Measurements from ENCODE around the gene EXOSC10.

The EXOSC10 gene

DNA sequence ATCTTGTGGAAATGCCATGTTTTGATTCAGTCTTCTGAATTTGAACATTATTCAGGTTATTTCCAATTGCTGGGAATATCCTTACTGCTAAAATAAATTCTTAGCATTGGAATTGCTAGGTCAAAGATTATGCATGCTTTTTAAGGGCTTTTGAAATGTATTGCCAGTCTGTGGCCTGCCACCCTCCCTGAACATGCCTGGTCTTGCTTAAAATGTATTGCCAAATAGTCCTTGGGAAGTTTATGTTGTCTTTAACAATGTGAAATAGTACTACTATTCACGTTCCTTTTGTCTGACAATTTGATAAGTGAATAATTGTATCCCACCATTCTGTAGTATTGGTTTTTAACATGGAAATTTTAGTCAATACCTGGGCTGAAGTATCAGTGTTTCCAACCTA lies 73.6 kb downstream of the EXOSC10 start:
- no peak for TF ChIP-seq CEBPB (IDR thresholded peaks at IDR 0.05)

GRCh38 chr1:11025618-11026017 lies 74.1 kb downstream of the EXOSC10 start:
- no peak for TF ChIP-seq EP300 (IDR thresholded peaks at IDR 0.05; ENCODE audit: borderline replicate concordance)
- TF ChIP-seq, protein P1, sequence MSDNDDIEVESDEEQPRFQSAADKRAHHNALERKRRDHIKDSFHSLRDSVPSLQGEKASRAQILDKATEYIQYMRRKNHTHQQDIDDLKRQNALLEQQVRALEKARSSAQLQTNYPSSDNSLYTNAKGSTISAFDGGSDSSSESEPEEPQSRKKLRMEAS (IDR thresholded peaks at IDR 0.05) = no peak
- TF ChIP-seq YY1 (IDR thresholded peaks at IDR 0.05; ENCODE audit: low read depth) = no peak
- TF ChIP-seq TAF1 (IDR thresholded peaks at IDR 0.05; ENCODE audit: low read depth) = no peak

GRCh38 chr1:11024874-11025203 lies 74.8 kb downstream of the EXOSC10 start:
- TF ChIP-seq REST (IDR thresholded peaks at IDR 0.05; ENCODE audit: low read depth) (no peak), TAF1 (IDR thresholded peaks at IDR 0.05; ENCODE audit: low read depth) (no peak), CEBPB (IDR thresholded peaks at IDR 0.05) (no peak), EGR1 (IDR thresholded peaks at IDR 0.05) (no peak), FOXM1 (IDR thresholded peaks at IDR 0.05; ENCODE audit: borderline replicate concordance, low read depth) (no peak), NFIC (IDR thresholded peaks at IDR 0.05) (no peak), YY1 (IDR thresholded peaks at IDR 0.05; ENCODE audit: low read depth) (no peak), CREB1 (IDR thresholded peaks at IDR 0.05; ENCODE audit: low read depth) (no peak), TCF12 (IDR thresholded peaks at IDR 0.05; ENCODE audit: low read depth) (no peak), ZBTB7A (IDR thresholded peaks at IDR 0.05; ENCODE audit: low read depth) (no peak), EP300 (IDR thresholded peaks at IDR 0.05; ENCODE audit: borderline replicate concordance) (no peak), RAD21 (IDR thresholded peaks at IDR 0.05; ENCODE audit: low read depth) (no peak), TEAD4 (IDR thresholded peaks at IDR 0.05) (no peak)
- TF ChIP-seq, protein P2, sequence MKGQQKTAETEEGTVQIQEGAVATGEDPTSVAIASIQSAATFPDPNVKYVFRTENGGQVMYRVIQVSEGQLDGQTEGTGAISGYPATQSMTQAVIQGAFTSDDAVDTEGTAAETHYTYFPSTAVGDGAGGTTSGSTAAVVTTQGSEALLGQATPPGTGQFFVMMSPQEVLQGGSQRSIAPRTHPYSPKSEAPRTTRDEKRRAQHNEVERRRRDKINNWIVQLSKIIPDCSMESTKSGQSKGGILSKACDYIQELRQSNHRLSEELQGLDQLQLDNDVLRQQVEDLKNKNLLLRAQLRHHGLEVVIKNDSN (IDR thresholded peaks at IDR 0.05) = no peak
- TF ChIP-seq, protein P1 (IDR thresholded peaks at IDR 0.05) = no peak

DNA sequence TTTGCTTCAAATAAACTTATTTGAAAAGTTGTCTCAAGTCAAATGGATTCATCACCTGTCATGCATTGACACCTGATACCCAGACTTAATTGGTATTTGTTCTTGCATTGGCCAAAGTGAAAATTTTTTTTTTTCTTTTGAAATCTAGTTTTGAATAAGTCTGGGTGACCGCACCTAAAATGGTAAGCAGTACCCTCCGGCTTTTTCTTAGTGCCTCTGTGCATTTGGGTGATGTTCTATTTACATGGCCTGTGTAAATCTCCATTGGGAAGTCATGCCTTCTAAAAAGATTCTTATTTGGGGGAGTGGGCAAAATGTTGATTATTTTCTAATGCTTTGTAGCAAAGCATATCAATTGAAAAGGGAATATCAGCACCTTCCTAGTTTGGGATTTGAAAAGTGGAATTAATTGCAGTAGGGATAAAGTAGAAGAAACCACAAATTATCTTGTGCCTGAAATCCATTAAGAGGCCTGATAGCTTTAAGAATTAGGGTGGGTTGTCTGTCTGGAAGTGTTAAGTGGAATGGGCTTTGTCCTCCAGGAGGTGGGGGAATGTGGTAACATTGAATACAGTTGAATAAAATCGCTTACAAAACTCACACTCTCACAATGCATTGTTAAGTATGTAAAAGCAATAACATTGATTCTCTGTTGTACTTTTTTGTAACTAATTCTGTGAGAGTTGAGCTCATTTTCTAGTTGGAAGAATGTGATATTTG lies 75.4 kb downstream of the EXOSC10 start:
- TF ChIP-seq YY1 (IDR thresholded peaks at IDR 0.05; ENCODE audit: low read depth) (no peak), REST (IDR thresholded peaks at IDR 0.05; ENCODE audit: low read depth) (no peak), ZBTB7A (IDR thresholded peaks at IDR 0.05; ENCODE audit: low read depth) (no peak), TCF12 (IDR thresholded peaks at IDR 0.05; ENCODE audit: low read depth) (no peak), FOXM1 (IDR thresholded peaks at IDR 0.05; ENCODE audit: borderline replicate concordance, low read depth) (no peak), EP300 (IDR thresholded peaks at IDR 0.05; ENCODE audit: borderline replicate concordance) (no peak), CEBPB (IDR thresholded peaks at IDR 0.05) (no peak), TEAD4 (IDR thresholded peaks at IDR 0.05) (no peak), RAD21 (IDR thresholded peaks at IDR 0.05; ENCODE audit: low read depth) (no peak), EGR1 (IDR thresholded peaks at IDR 0.05) (no peak), CREB1 (IDR thresholded peaks at IDR 0.05; ENCODE audit: low read depth) (no peak), TAF1 (IDR thresholded peaks at IDR 0.05; ENCODE audit: low read depth) (no peak), NFIC (IDR thresholded peaks at IDR 0.05) (no peak)
- TF ChIP-seq, protein P2 (IDR thresholded peaks at IDR 0.05) = no peak
- TF ChIP-seq, protein P1 (IDR thresholded peaks at IDR 0.05) = no peak

- TF ChIP-seq, protein P2 (IDR thresholded peaks at IDR 0.05) = no peak
- TF ChIP-seq TCF12 (IDR thresholded peaks at IDR 0.05; ENCODE audit: low read depth) (no peak), REST (IDR thresholded peaks at IDR 0.05; ENCODE audit: low read depth) (no peak), EGR1 (IDR thresholded peaks at IDR 0.05) (no peak), RAD21 (IDR thresholded peaks at IDR 0.05; ENCODE audit: low read depth) (no peak), YY1 (IDR thresholded peaks at IDR 0.05; ENCODE audit: low read depth) (no peak), CEBPB (IDR thresholded peaks at IDR 0.05) (no peak), NFIC (IDR thresholded peaks at IDR 0.05) (no peak), CREB1 (IDR thresholded peaks at IDR 0.05; ENCODE audit: low read depth) (no peak), TEAD4 (IDR thresholded peaks at IDR 0.05) (no peak), ZBTB7A (IDR thresholded peaks at IDR 0.05; ENCODE audit: low read depth) (no peak), TAF1 (IDR thresholded peaks at IDR 0.05; ENCODE audit: low read depth) (no peak), FOXM1 (IDR thresholded peaks at IDR 0.05; ENCODE audit: borderline replicate concordance, low read depth) (no peak), EP300 (IDR thresholded peaks at IDR 0.05; ENCODE audit: borderline replicate concordance) (no peak)
- TF ChIP-seq, protein P1 (IDR thresholded peaks at IDR 0.05) = no peak
Observed at GRCh38 chr1:11023201-11023600, 76.5 kb downstream of the EXOSC10 start.
